HCT116 (cell line): ENCODE data around the gene OR13J1. TPM values are rescaled to one million over a fixed set of nuclear protein-coding genes. Genes with fewer than 3 reads are reported as not detected.

Experiments used
- ATAC-seq: fragments of 200-7000 bp; cut with Tn5 transposase; 2 replicates; pipeline ENCODE4 v1.9.1; 2020; ENCODE audit warnings: mild to moderate bottlenecking, moderate library complexity
- BruUV-seq: library from RNA; stranded (reverse); fragments of 400-500 nt; replicated peaks from 2 replicates; lab custom pipeline; 2021; lab: Mats Ljungman, UMichigan
- CTCF ChIA-PET: fragments of 300-600 bp; sonication (Branson Sonifier 250); formaldehyde crosslinking; loops from one replicate; lab custom pipeline; 2021; ENCODE audit warnings: antibody characterized with exemption; lab: Charles Lee
- POLR2A ChIA-PET: fragments of 300-600, 350-600 bp; sonication (Branson Sonifier 250); formaldehyde crosslinking; loops from one replicate; lab custom pipeline; 2021; ENCODE audit warnings: antibody characterized with exemption; lab: Charles Lee
- RAD21 ChIA-PET, 2 experiments: fragments of 300-600 bp; sonication (Branson Sonifier 250); formaldehyde crosslinking; loops; one replicate each; lab custom pipeline; 2023; ENCODE audit warnings: low total read pairs in 2 of 2; ENCODE audit not compliant: uncharacterized antibody in 2 of 2, unreplicated experiment in 2 of 2, low non-redundant PET in 1 of 2; lab: Charles Lee
- DNase-seq: peaks from one replicate; pipeline ENCODE4 v3.0.0-alpha.2; 2010; ENCODE audit warnings: low read depth, low spot score
- H2AFZ ChIP-seq: fragments of 200-600 bp; shearing (Covaris generic), sonication (generic); 2 replicates; pipeline ENCODE4 v1.6.1; 2017; ENCODE audit warnings: low read depth, mixed run types, mixed read lengths, antibody characterized with exemption, low read length; ENCODE audit not compliant: poor library complexity, severe bottlenecking
- H3K27ac ChIP-seq: 2 replicates; pipeline ENCODE4 v1.5.1; 2012; ENCODE audit warnings: low read depth, low read length
- H3K27me3 ChIP-seq: fragments of 200-600 bp; sonication (generic); 2 replicates; pipeline ENCODE4 v1.6.1; 2016; ENCODE audit warnings: mixed run types, low read length, mixed read lengths; ENCODE audit not compliant: insufficient read depth
- H3K36me3 ChIP-seq, 2 experiments: fragments of 200-500 bp in 1 of 2; fragments of 200-600 bp in 1 of 2; sonication (Bioruptor generic) in 1 of 2; sonication (generic) in 1 of 2; 2 replicates each; pipeline versions ENCODE4 v1.5.1 to v1.6.1; 2014 to 2016; ENCODE audit warnings: low read length in 2 of 2, inconsistent platforms in 1 of 2, mixed read lengths in 1 of 2, mixed run types in 1 of 2; ENCODE audit not compliant: insufficient read depth in 2 of 2, control insufficient read depth in 1 of 2
- H3K4me1 ChIP-seq, 2 experiments: fragments of 200-600 bp in 1 of 2; sonication (generic) in 1 of 2; 2 replicates each; pipeline versions ENCODE4 v1.5.1 to v1.6.1; 2012 to 2017; ENCODE audit warnings: low read length in 2 of 2, inconsistent platforms in 1 of 2, mild to moderate bottlenecking in 1 of 2, mixed read lengths in 1 of 2, mixed run types in 1 of 2, moderate library complexity in 1 of 2; ENCODE audit not compliant: insufficient read depth in 2 of 2, control insufficient read depth in 1 of 2
- H3K4me2 ChIP-seq: fragments of 200-600 bp; sonication (generic); 2 replicates; pipeline ENCODE4 v1.6.1; 2017; ENCODE audit warnings: mixed run types, low read length, mixed read lengths
- H3K4me3 ChIP-seq, 2 experiments: fragments of 200-600 bp in 1 of 2; sonication (generic) in 1 of 2; replicated peaks in 1 of 2; 2 replicates each; pipeline ENCODE4 v1.5.1; 2011 to 2016; ENCODE audit warnings: low read length in 2 of 2, control low read depth in 1 of 2, low read depth in 1 of 2, mild to moderate bottlenecking in 1 of 2, mixed read lengths in 1 of 2, mixed run types in 1 of 2
- H3K79me2 ChIP-seq: fragments of 200-600 bp; sonication (generic); 2 replicates; pipeline ENCODE4 v1.6.1; 2017; ENCODE audit warnings: mild to moderate bottlenecking, mixed run types, low read length, moderate library complexity, mixed read lengths; ENCODE audit not compliant: insufficient read depth
- H3K9ac ChIP-seq: fragments of 200-600 bp; sonication (generic); 2 replicates; pipeline ENCODE4 v1.6.1; 2016; ENCODE audit warnings: low read length, mixed read lengths
- H3K9me2 ChIP-seq: fragments of 200-600 bp; sonication (generic), shearing (Covaris generic); 2 replicates; pipeline ENCODE4 v1.6.1; 2017; ENCODE audit warnings: mixed run types, mild to moderate bottlenecking, moderate library complexity; ENCODE audit not compliant: insufficient read depth
- H3K9me3 ChIP-seq, 2 experiments: fragments of 200-500 bp in 1 of 2; fragments of 200-600 bp in 1 of 2; sonication (Bioruptor generic) in 1 of 2; sonication (generic) in 1 of 2; 2 replicates each; pipeline ENCODE4 v1.6.1; 2014 to 2017; ENCODE audit warnings: low read length in 2 of 2, mixed read lengths in 2 of 2, inconsistent platforms in 1 of 2, low read depth in 1 of 2, mild to moderate bottlenecking in 1 of 2, mixed run types in 1 of 2, moderate library complexity in 1 of 2; ENCODE audit not compliant: control insufficient read depth in 1 of 2, insufficient read depth in 1 of 2
- H4K20me1 ChIP-seq: fragments of 200-600 bp; sonication (generic), shearing (Covaris generic); 2 replicates; pipeline ENCODE4 v1.6.1; 2017; ENCODE audit warnings: mixed run types, mild to moderate bottlenecking, moderate library complexity; ENCODE audit not compliant: insufficient read depth
- EGR1 ChIP-seq: IDR thresholded peaks from 2 replicates; pipeline ENCODE4 v1.6.1; 2012; ENCODE audit warnings: low read depth
- EZH2 ChIP-seq: fragments of 200-600 bp; sonication (generic); IDR thresholded peaks from 2 replicates; pipeline ENCODE4 v1.6.1; 2017; ENCODE audit warnings: antibody characterized with exemption, mixed run types
- EZH2phosphoT487 ChIP-seq: fragments of 200-600 bp; IDR thresholded peaks from 2 replicates; pipeline ENCODE4 v1.6.1; 2018; ENCODE audit warnings: antibody characterized with exemption, borderline replicate concordance
- POLR2AphosphoS5 ChIP-seq: IDR thresholded peaks from 2 replicates; pipeline ENCODE4 v1.6.1; 2011; ENCODE audit warnings: mild to moderate bottlenecking, low read depth, low read length, moderate library complexity
- SIN3A ChIP-seq: IDR thresholded peaks from 2 replicates; pipeline ENCODE4 v1.6.1; 2012; ENCODE audit warnings: low read depth
- SRF ChIP-seq: IDR thresholded peaks from 2 replicates; pipeline ENCODE4 v1.6.1; 2012; ENCODE audit warnings: low read depth
- ZBTB33 ChIP-seq: IDR thresholded peaks from 2 replicates; pipeline ENCODE4 v1.6.1; 2011; ENCODE audit warnings: mild to moderate bottlenecking, low read length, moderate library complexity; ENCODE audit not compliant: insufficient replicate concordance; ENCODE audit errors: extremely low read depth
- intact Hi-C: fragments of 100-400 bp; cut with micrococcal nuclease; formaldehyde crosslinking; loops from 2 replicates; pipeline ENCODE4 v1.10.0; 2022
- total RNA-seq: library from RNA; stranded (reverse); gene quantifications from one replicate; pipeline ENCODE4 v1.2.1, GENCODE V29; 2021; ENCODE audit not compliant: unreplicated experiment

Gene OR13J1
- total RNA-seq, 1 experiment from 2014 or later, result not detected

GRCh38 chr9:35908504-35909125 is 38.4 kb upstream of the OR13J1 start:
- H3K27ac ChIP-seq, result peak overlapping the region; percentile 76
- ATAC-seq, result peak; percentile 6
- no peaks in the 10 kb centered on the region for H3K79me2 ChIP-seq
- peak overlapping the region; percentile 25 to 47 for H3K4me3 ChIP-seq
- H3K9me2 ChIP-seq, result no peaks in the 10 kb centered on the region
- peak overlapping the region; percentile 78 for H3K4me2 ChIP-seq
- no peaks in the 10 kb centered on the region for H4K20me1 ChIP-seq
- H3K4me1 ChIP-seq, result peaks cover 47 to 68% of the 10 kb centered on the region in 2 experiments
- ChIA-PET RAD21 (no interaction called here), CTCF (no interaction called here), POLR2A (no interaction called here)
- no TSS peak for BruUV-seq
- intact Hi-C loops, result no loop called here
- DNase-seq, result no peak
- no peaks in the 10 kb centered on the region for H3K36me3 ChIP-seq
- H3K9me3 ChIP-seq, result no peaks in the 10 kb centered on the region
- peak overlapping the region; percentile 72 for H2AFZ ChIP-seq
- peak overlapping the region; percentile 49 for H3K9ac ChIP-seq
- H3K27me3 ChIP-seq, result no peaks in the 10 kb centered on the region
- TF ChIP-seq EGR1 (no peak), EZH2 (no peak), SIN3A (no peak), SRF (no peak)

DNA sequence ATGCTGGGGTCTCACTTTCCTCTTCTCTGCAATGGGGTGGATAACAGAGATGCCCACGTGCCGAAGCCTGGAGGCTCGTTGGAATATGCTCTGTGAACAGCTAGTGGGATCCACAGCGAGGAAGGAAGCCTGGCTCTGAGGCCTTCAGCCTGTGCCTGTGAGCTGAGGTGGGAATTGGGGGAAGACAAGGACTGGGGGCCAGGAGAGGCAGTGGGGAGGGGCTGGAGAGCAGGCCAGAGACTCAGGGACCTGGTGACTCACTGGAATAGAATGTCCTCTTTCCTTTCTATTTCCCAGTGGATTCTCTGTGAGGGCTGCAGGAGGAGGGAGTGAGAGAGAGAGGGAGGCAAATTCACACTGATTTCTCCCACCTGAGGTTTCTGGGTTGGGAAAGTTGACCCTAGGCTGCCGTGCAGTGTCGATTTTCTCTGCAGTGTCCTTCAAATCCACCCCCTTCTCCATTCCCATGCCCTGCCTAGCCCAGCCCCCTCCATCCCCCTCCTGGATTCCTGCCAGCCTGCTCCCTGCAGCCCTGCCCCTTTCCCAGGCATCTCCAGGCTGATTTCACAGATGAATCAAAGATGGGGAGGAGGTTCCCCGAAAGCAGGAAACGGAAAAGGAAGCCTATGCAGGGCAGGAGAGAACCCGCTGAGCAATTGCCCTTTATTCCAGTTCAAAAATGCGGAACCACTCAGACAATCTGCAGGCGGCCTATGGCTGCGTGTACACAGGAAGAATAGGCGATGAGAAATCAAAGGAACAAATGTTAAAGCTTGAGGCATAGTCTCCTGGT is 37.7 kb upstream of the OR13J1 start:
- H3K79me2 ChIP-seq, result no peaks in the 10 kb centered on the region
- no peaks in the 10 kb centered on the region for H3K27me3 ChIP-seq
- peak overlapping the region; percentile 72 for H2AFZ ChIP-seq
- peaks cover 47 to 68% of the 10 kb centered on the region in 2 experiments for H3K4me1 ChIP-seq
- H3K4me3 ChIP-seq, result peak overlapping the region; percentile 25 to 47
- no TSS peak for BruUV-seq
- no peak for TF ChIP-seq SRF
- peak; percentile 15; the same call in 1 of the 2 replicates for TF ChIP-seq POLR2AphosphoS5
- TF ChIP-seq ZBTB33, result no peak
- TF ChIP-seq EZH2phosphoT487, result no peak
- H3K27ac ChIP-seq, result peak overlapping the region; percentile 76
- RAD21 ChIA-PET, result no interaction called here
- no peaks in the 10 kb centered on the region for H4K20me1 ChIP-seq
- peak overlapping the region; percentile 49 for H3K9ac ChIP-seq
- no peaks in the 10 kb centered on the region for H3K36me3 ChIP-seq
- CTCF ChIA-PET, result no interaction called here
- peak overlapping the region; percentile 78 for H3K4me2 ChIP-seq
- H3K9me3 ChIP-seq, result no peaks in the 10 kb centered on the region
- ATAC-seq (peak; percentile 52), DNase-seq (peak; percentile 32)
- intact Hi-C loops, result no loop called here
- no peaks in the 10 kb centered on the region for H3K9me2 ChIP-seq
- POLR2A ChIA-PET, result no interaction called here
